ENCODE data around the gene P2RX3. TPM values are rescaled to one million over a fixed set of nuclear protein-coding genes. Genes with fewer than 3 reads are reported as not detected.

P2RX3 gene
- total RNA-seq, 4 donors from 2014 or later, result 0.69 TPM; not detected in 3

GRCh38 chr11:57314221-57314973, 23.8 kb upstream of the P2RX3 start:
- ATAC-seq, result no peak
- Histone ChIP-seq H3K9me3 (no peaks in the 10 kb centered on the region), H3K4me1 (peaks cover 8 to 100% (median 78%) of the 10 kb centered on the region in 3 donors), H3K4me3 (no peak overlapping the region), H3K27ac (peak overlapping the region in 3 of 4 donors; percentile 88 to 96 (median 91)), H3K27me3 (no peaks in the 10 kb centered on the region), H3K36me3 (peaks cover 3 to 86% of the 10 kb centered on the region in 2 donors)
- 61 to 73% methylated on average over 5 to 6 of the region's 15 CpGs for WGBS, 2 donors (ENCODE audit: low coverage in 1 of 2)
- TF ChIP-seq POLR2AphosphoS5 (IDR thresholded peaks at IDR 0.05) (no peak), POLR2A (IDR thresholded peaks at IDR 0.05) (no peak), CTCF (IDR thresholded peaks at IDR 0.05) (no peak), EP300 (IDR thresholded peaks at IDR 0.05) (no peak)

- ATAC-seq, result no peak
Measured at GRCh38 chr11:57315491-57315890, 22.7 kb upstream of the P2RX3 start.

GRCh38 chr11:57316017-57316416, 22.1 kb upstream of the P2RX3 start:
- Histone ChIP-seq H3K9me3 (no peaks in the 10 kb centered on the region), H3K36me3 (peaks cover 3 to 88% of the 10 kb centered on the region in 2 donors), H3K27me3 (no peaks in the 10 kb centered on the region), H3K4me3 (no peak overlapping the region), H3K4me1 (peaks cover 8 to 100% (median 74%) of the 10 kb centered on the region in 3 donors), H3K27ac (peak overlapping the region in 3 of 4 donors; percentile 58 to 65 (median 60))
- WGBS, 2 donors (ENCODE audit: low coverage in 1 of 2), result 46 to 55% methylated on average over 2 to 3 of the region's 3 CpGs
- TF ChIP-seq POLR2AphosphoS5 (IDR thresholded peaks at IDR 0.05) (no peak), CTCF (IDR thresholded peaks at IDR 0.05) (no peak), EP300 (IDR thresholded peaks at IDR 0.05) (no peak), POLR2A (IDR thresholded peaks at IDR 0.05) (no peak)
- no peak for ATAC-seq

More at GRCh38 chr11:57315491-57315890, 22.7 kb upstream of the P2RX3 start:
- no peak for TF ChIP-seq POLR2A (IDR thresholded peaks at IDR 0.05)
- TF ChIP-seq CTCF (IDR thresholded peaks at IDR 0.05), result no peak
- no peak for TF ChIP-seq EP300 (IDR thresholded peaks at IDR 0.05)
- no peak for TF ChIP-seq POLR2AphosphoS5 (IDR thresholded peaks at IDR 0.05)
- WGBS, 2 donors (ENCODE audit: low coverage in 1 of 2), result 14 to 22% methylated on average over 2 to 8 of the region's 8 CpGs
- no peaks in the 10 kb centered on the region for H3K27me3 ChIP-seq
- H3K36me3 ChIP-seq, result peaks cover 3 to 86% of the 10 kb centered on the region in 2 donors
- H3K9me3 ChIP-seq, result no peaks in the 10 kb centered on the region
- H3K4me1 ChIP-seq, result peaks cover 8 to 100% (median 74%) of the 10 kb centered on the region in 3 donors
- H3K4me3 ChIP-seq, result no peak overlapping the region
- peak overlapping the region in 3 of 4 donors; percentile 54 to 65 (median 58) for H3K27ac ChIP-seq

- no peak for ATAC-seq
- H3K36me3 ChIP-seq, result peaks cover 3 to 76% of the 10 kb centered on the region in 2 donors
Measured at GRCh38 chr11:57318178-57318577, 20.0 kb upstream of the P2RX3 start.

More at GRCh38 chr11:57318178-57318577, 20.0 kb upstream of the P2RX3 start:
- H3K27ac ChIP-seq, result peak overlapping the region in 3 of 4 donors; percentile 58 to 65 (median 60)
- no peaks in the 10 kb centered on the region for H3K27me3 ChIP-seq
- WGBS, 2 donors (ENCODE audit: low coverage in 1 of 2), result no CpG with 5 or more reads among the region's 2 CpGs
- peak overlapping the region in 1 of 2 donors; percentile 20 for H3K4me3 ChIP-seq
- peaks cover 0 to 100% (median 71%) of the 10 kb centered on the region in 3 donors for H3K4me1 ChIP-seq
- TF ChIP-seq POLR2AphosphoS5 (IDR thresholded peaks at IDR 0.05) (no peak), EP300 (IDR thresholded peaks at IDR 0.05) (no peak), POLR2A (IDR thresholded peaks at IDR 0.05) (no peak), CTCF (IDR thresholded peaks at IDR 0.05) (no peak)
- H3K9me3 ChIP-seq, result no peaks in the 10 kb centered on the region
